HepG2 (cell line): ENCODE results near the gene ABHD17B. TPM values are rescaled to one million over a fixed set of nuclear protein-coding genes. Genes with fewer than 3 reads are reported as not detected.

ENCODE experiments used
- ATAC-seq: fragments of 200-7000 bp; cut with Tn5 transposase; 3 replicates; pipeline ENCODE4 v1.9.1; 2020; ENCODE audit warnings: mild to moderate bottlenecking, moderate library complexity
- BruUV-seq: library from RNA; stranded (reverse); fragments of 400-500 nt; replicated peaks from 2 replicates; lab custom pipeline; 2021; lab: Mats Ljungman, UMichigan
- CTCF ChIA-PET: fragments of 300-600 bp; formaldehyde crosslinking; extraction: SDS; loops from one replicate; lab custom pipeline; 2021; ENCODE audit warnings: low total read pairs, inconsistent platforms, low intra/inter-chr PET ratio; lab: Yijun Ruan, JAX
- POLR2A ChIA-PET: fragments of 350-600 bp; sonication (Branson Sonifier 250); formaldehyde crosslinking; loops from one replicate; lab custom pipeline; 2020; ENCODE audit warnings: antibody characterized with exemption, inconsistent platforms; lab: Yijun Ruan, JAX
- DNase-seq: peaks from one replicate; pipeline ENCODE4 v3.0.0-alpha.2; 2015; ENCODE audit warnings: low spot score
- FAIRE-seq: peaks from 3 replicates; lab custom pipeline; 2011; peaks lifted over from hg19 to GRCh38; lab: Jason Lieb, UNC
- H2AFZ ChIP-seq: one replicate; pipeline ENCODE4 v1.6.1; 2011; ENCODE audit warnings: low read length, inconsistent platforms
- H3K27ac ChIP-seq: fragments of 300-600 bp; 3 replicates; pipeline ENCODE4 v1.8.0; 2011; ENCODE audit warnings: mixed run types, mild to moderate bottlenecking, mixed read lengths, low read length, inconsistent platforms; ENCODE audit not compliant: insufficient read depth; ENCODE audit errors: extremely low read length
- H3K27me3 ChIP-seq, 2 experiments: fragments of 200-600 bp in 1 of 2; 2 replicates in 1 of 2; 3 replicates in 1 of 2; pipeline versions ENCODE4 v1.6.0 to v1.8.0; 2011; ENCODE audit warnings: low read length in 2 of 2, mild to moderate bottlenecking in 2 of 2, moderate library complexity in 2 of 2, inconsistent platforms in 1 of 2; ENCODE audit not compliant: insufficient read depth in 2 of 2, control insufficient read depth in 1 of 2
- H3K36me3 ChIP-seq, 2 experiments: fragments of 200-600 bp in 1 of 2; replicated peaks in 1 of 2; 2 replicates in 1 of 2; 3 replicates in 1 of 2; pipeline versions ENCODE4 v1.5.1 to v1.8.0; 2011; ENCODE audit warnings: low read length in 2 of 2, inconsistent platforms in 1 of 2; ENCODE audit not compliant: insufficient read depth in 2 of 2, control insufficient read depth in 1 of 2
- H3K4me1 ChIP-seq: 2 replicates; pipeline ENCODE4 v1.5.1; 2012; ENCODE audit warnings: low read length, inconsistent platforms; ENCODE audit not compliant: insufficient read depth
- H3K4me2 ChIP-seq: 2 replicates; pipeline ENCODE4 v1.6.0; 2011; ENCODE audit warnings: low read depth, low read length, inconsistent platforms
- H3K4me3 ChIP-seq, 3 experiments: fragments of 200-600 bp in 1 of 3; sonication (generic), shearing (Covaris generic) in 1 of 3; replicated peaks in 1 of 3; 2 replicates each; pipeline ENCODE4 v1.5.1; 2011 to 2016; ENCODE audit warnings: low read length in 3 of 3, inconsistent platforms in 2 of 3, low read depth in 2 of 3, mild to moderate bottlenecking in 2 of 3, control low read depth in 1 of 3, mixed read lengths in 1 of 3; ENCODE audit not compliant: insufficient read depth in 1 of 3
- H3K79me2 ChIP-seq: one replicate; pipeline ENCODE4 v1.6.1; 2011; ENCODE audit warnings: low read length, inconsistent platforms; ENCODE audit not compliant: insufficient read depth
- H3K9ac ChIP-seq: 2 replicates; pipeline ENCODE4 v1.6.0; 2011; ENCODE audit warnings: mild to moderate bottlenecking, low read depth, low read length, inconsistent platforms; ENCODE audit not compliant: insufficient read depth
- H3K9me3 ChIP-seq: 2 replicates; pipeline ENCODE4 v1.5.1; 2012; ENCODE audit warnings: mild to moderate bottlenecking, low read length
- H4K20me1 ChIP-seq: 2 replicates; pipeline ENCODE4 v1.6.0; 2011; ENCODE audit warnings: inconsistent platforms, mild to moderate bottlenecking, low read length, moderate library complexity; ENCODE audit not compliant: insufficient read depth
- EEA1 ChIP-seq: sonication (generic); formaldehyde crosslinking; IDR thresholded peaks from 2 replicates; pipeline ENCODE4 v1.5.1; 2020; ENCODE audit warnings: mild to moderate bottlenecking, missing genetic modification reagents, borderline replicate concordance
- ELF4 ChIP-seq: sonication (generic); formaldehyde crosslinking; IDR thresholded peaks from 2 replicates; pipeline ENCODE4 v1.5.0; 2020; ENCODE audit warnings: missing genetic modification reagents, mild to moderate bottlenecking, moderate library complexity, borderline replicate concordance
- REPIN1 ChIP-seq: sonication (generic); formaldehyde crosslinking; IDR thresholded peaks from 2 replicates; pipeline ENCODE4 v1.8.0; 2022; ENCODE audit warnings: missing genetic modification reagents, low read depth, mild to moderate bottlenecking, borderline replicate concordance
- RXRA ChIP-seq: sonication (generic); formaldehyde crosslinking; IDR thresholded peaks from 2 replicates; pipeline ENCODE4 v1.5.1; 2020; ENCODE audit warnings: missing genetic modification reagents
- SNRNP70 ChIP-seq: fragments of 200-400 bp; formaldehyde crosslinking; IDR thresholded peaks from 2 replicates; pipeline ENCODE4 v1.6.1; 2017; ENCODE audit warnings: mild to moderate bottlenecking, low read depth, low read length, moderate library complexity
- SPEN ChIP-seq: sonication (generic); formaldehyde crosslinking; IDR thresholded peaks from 2 replicates; pipeline ENCODE4 v1.5.1; 2020; ENCODE audit warnings: low read depth, mild to moderate bottlenecking, missing genetic modification reagents
- TAF1 ChIP-seq: sonication (generic); formaldehyde crosslinking; IDR thresholded peaks from 2 replicates; pipeline ENCODE4 v1.4.0; 2020; ENCODE audit warnings: missing genetic modification reagents
- ZNF337 ChIP-seq: sonication (generic); formaldehyde crosslinking; IDR thresholded peaks from 2 replicates; pipeline ENCODE4 v1.5.1; 2020; ENCODE audit warnings: missing genetic modification reagents, low read depth, mild to moderate bottlenecking, borderline replicate concordance
- ZNF446 ChIP-seq: sonication (generic); formaldehyde crosslinking; IDR thresholded peaks from 2 replicates; pipeline ENCODE4 v1.5.0; 2020; ENCODE audit warnings: mild to moderate bottlenecking, missing genetic modification reagents
- ZNF530 ChIP-seq: sonication (generic); formaldehyde crosslinking; IDR thresholded peaks from 2 replicates; pipeline ENCODE4 v1.5.0; 2020; ENCODE audit warnings: low read depth, mild to moderate bottlenecking, missing genetic modification reagents
- ZNF724P ChIP-seq: sonication (generic); formaldehyde crosslinking; IDR thresholded peaks from 2 replicates; pipeline ENCODE4 v1.8.0; 2022; ENCODE audit warnings: missing genetic modification reagents, borderline replicate concordance
- ZNF790 ChIP-seq: sonication (generic); formaldehyde crosslinking; IDR thresholded peaks from 2 replicates; pipeline ENCODE4 v1.8.0; 2022; ENCODE audit warnings: missing genetic modification reagents, mild to moderate bottlenecking, borderline replicate concordance
- WGBS: methylation state at CpG from one replicate; pipeline ENCODE4 v1.1.6; 2017; ENCODE audit warnings: low lambda C conversion rate; 5-methylcytosine and 5-hydroxymethylcytosine counted together
- in situ Hi-C: cut with HindIII; loops from 2 replicates; pipeline ENCODE4 v1.10.0; 2017; ENCODE audit warnings: low pct_unique_long_range_greater_than_20kb; ENCODE audit not compliant: extremely low pct_ligation_motif_present
- intact Hi-C: fragments of 100-400 bp; cut with micrococcal nuclease; formaldehyde crosslinking; loops from one replicate; pipeline ENCODE4 v1.10.0; 2022; ENCODE audit not compliant: unreplicated experiment
- polyA plus RNA-seq, 8 experiments: library from polyadenylated mRNA; depleted of rRNA in 3 of 8; stranded (reverse) in 7 of 8; unstranded in 1 of 8; fragments of >200 nt; fragmentation: Illumina TruSeq in 4 of 8; extraction: Trizol in 4 of 8; gene quantifications; 2 replicates each; pipeline versions ENCODE4 v1.2.1 to v1.2.3, GENCODE V29; 2011 to 2016; ENCODE audit warnings: low read depth in 4 of 8, missing spikeins in 1 of 8, mixed read lengths in 1 of 8; ENCODE audit not compliant: insufficient read depth in 1 of 8
- total RNA-seq, 5 experiments: library from RNA; depleted of rRNA; stranded (reverse); fragments of >200 nt; fragmentation: Illumina TruSeq; extraction: Trizol; gene quantifications; 2 replicates each; pipeline ENCODE4 v1.2.3, GENCODE V29; 2016; ENCODE audit warnings: low read depth in 1 of 5
- TF ChIP-seq, protein P1 (sequence below): sonication (generic); formaldehyde crosslinking; conservative IDR thresholded peaks from 2 replicates; pipeline ENCODE4 v1.4.0; 2020; ENCODE audit warnings: missing genetic modification reagents
- TF ChIP-seq, protein P2 (sequence below): sonication (generic); formaldehyde crosslinking; IDR thresholded peaks from 2 replicates; pipeline ENCODE4 v1.5.0; 2020; ENCODE audit warnings: mild to moderate bottlenecking, missing genetic modification reagents, borderline replicate concordance

The ABHD17B gene
- total and polyA plus RNA-seq, 2 of the 13 experiments (the other 11 are each of a cell fraction or from before 2014, with no cell fraction given) = 11.3 to 22.0 TPM

DNA sequence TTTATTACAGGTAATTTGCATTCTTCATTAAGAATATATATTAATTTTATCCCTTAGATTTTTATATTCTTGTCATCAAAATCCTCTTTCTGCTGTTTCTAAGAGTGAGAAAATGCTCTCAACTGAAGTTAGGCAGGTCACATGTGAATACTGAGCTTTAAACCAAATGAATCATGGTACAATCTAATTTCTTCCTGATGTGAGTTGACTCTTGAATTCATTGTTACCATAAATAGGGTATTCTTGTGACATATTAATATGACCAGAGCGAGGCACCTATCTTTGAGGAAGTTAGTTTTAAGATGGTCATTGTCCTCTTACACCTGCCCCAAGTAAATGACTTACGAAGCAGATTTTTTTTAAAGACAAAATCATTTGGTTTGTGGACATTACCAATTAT, 17.8 kb upstream of the ABHD17B start:
- CTCF ChIA-PET = no interaction called here
- BruUV-seq = no TSS peak
- intact Hi-C loops = no loop called here
- H3K27me3 ChIP-seq = no peaks in the 10 kb centered on the region
- 0 out of 5 replicates have a peak, but pooled peaks cover 0 to 3% of the 10 kb centered on the region in 2 experiments for H3K36me3 ChIP-seq
- no peak for DNase-seq
- FAIRE-seq = no peak
- in situ Hi-C loops = no loop called here
- WGBS = 96% methylated on average over 2 of the region's 2 CpGs
- POLR2A ChIA-PET = no interaction called here
- no peak for ATAC-seq
- H3K79me2 ChIP-seq = peaks cover 31% of the 10 kb centered on the region
- H2AFZ ChIP-seq = no peak overlapping the region
- no peaks in the 10 kb centered on the region for H3K9me3 ChIP-seq
- H4K20me1 ChIP-seq = no peaks in the 10 kb centered on the region
- H3K4me3 ChIP-seq = no peak overlapping the region
- H3K9ac ChIP-seq = no peak overlapping the region
- no peak overlapping the region for H3K4me2 ChIP-seq
- H3K27ac ChIP-seq = no peak overlapping the region
- TF ChIP-seq ELF4 (CRISPR knock-in tag) (no peak), TAF1 (CRISPR knock-in tag) (no peak), SPEN (CRISPR knock-in tag) (no peak), REPIN1 (CRISPR knock-in tag) (no peak)
- TF ChIP-seq, all 625 proteins: peak for 0
- H3K4me1 ChIP-seq = peaks cover 35% of the 10 kb centered on the region

DNA sequence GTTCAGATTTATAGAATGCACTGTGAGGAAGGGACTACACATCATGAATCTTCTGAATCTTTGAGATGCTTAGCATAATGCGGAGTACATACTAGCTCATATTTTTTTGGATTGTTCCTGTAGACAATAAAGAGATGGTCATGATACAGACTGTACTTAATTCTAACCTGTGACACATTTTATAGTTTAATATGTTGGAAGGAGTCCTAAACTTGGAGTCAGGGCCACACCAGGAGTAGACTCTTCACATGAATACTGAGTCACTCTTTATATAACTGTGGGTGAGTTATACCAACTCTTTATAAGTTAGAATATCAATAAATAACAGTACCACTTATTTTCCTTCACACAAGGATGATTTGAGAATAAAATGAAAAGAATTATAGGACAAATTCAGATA, 17.4 kb upstream of the ABHD17B start:
- H4K20me1 ChIP-seq = no peaks in the 10 kb centered on the region
- ATAC-seq (no peak), FAIRE-seq (no peak), DNase-seq (no peak)
- H3K27me3 ChIP-seq = no peaks in the 10 kb centered on the region
- no peak overlapping the region for H3K4me2 ChIP-seq
- no peak overlapping the region for H3K4me3 ChIP-seq
- no TSS peak for BruUV-seq
- H3K79me2 ChIP-seq = peaks cover 31% of the 10 kb centered on the region
- H2AFZ ChIP-seq = no peak overlapping the region
- ChIA-PET CTCF (no interaction called here), POLR2A (interaction anchor here (0.7 kb wide), 1 partner anchor 243 kb away, joined by 3 read pairs; no protein-coding TSS in a partner anchor)
- H3K36me3 ChIP-seq = peaks cover 0 to 3% of the 10 kb centered on the region in 2 experiments; a peak in 1 of 5 replicates
- no peak overlapping the region for H3K9ac ChIP-seq
- no peak overlapping the region for H3K27ac ChIP-seq
- in situ Hi-C loops (no loop called here), intact Hi-C loops (no loop called here)
- WGBS = 97% methylated on average over 1 of the region's 1 CpG
- no peaks in the 10 kb centered on the region for H3K9me3 ChIP-seq
- H3K4me1 ChIP-seq = peaks cover 35% of the 10 kb centered on the region
- TF ChIP-seq RXRA (CRISPR knock-in tag) = no peak
- TF ChIP-seq EEA1 (CRISPR knock-in tag) = no peak
- TF ChIP-seq, protein P1, sequence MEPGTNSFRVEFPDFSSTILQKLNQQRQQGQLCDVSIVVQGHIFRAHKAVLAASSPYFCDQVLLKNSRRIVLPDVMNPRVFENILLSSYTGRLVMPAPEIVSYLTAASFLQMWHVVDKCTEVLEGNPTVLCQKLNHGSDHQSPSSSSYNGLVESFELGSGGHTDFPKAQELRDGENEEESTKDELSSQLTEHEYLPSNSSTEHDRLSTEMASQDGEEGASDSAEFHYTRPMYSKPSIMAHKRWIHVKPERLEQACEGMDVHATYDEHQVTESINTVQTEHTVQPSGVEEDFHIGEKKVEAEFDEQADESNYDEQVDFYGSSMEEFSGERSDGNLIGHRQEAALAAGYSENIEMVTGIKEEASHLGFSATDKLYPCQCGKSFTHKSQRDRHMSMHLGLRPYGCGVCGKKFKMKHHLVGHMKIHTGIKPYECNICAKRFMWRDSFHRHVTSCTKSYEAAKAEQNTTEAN (CRISPR knock-in tag) = no peak
- no peak for TF ChIP-seq ZNF446 (CRISPR knock-in tag)
- TF ChIP-seq, protein P2, sequence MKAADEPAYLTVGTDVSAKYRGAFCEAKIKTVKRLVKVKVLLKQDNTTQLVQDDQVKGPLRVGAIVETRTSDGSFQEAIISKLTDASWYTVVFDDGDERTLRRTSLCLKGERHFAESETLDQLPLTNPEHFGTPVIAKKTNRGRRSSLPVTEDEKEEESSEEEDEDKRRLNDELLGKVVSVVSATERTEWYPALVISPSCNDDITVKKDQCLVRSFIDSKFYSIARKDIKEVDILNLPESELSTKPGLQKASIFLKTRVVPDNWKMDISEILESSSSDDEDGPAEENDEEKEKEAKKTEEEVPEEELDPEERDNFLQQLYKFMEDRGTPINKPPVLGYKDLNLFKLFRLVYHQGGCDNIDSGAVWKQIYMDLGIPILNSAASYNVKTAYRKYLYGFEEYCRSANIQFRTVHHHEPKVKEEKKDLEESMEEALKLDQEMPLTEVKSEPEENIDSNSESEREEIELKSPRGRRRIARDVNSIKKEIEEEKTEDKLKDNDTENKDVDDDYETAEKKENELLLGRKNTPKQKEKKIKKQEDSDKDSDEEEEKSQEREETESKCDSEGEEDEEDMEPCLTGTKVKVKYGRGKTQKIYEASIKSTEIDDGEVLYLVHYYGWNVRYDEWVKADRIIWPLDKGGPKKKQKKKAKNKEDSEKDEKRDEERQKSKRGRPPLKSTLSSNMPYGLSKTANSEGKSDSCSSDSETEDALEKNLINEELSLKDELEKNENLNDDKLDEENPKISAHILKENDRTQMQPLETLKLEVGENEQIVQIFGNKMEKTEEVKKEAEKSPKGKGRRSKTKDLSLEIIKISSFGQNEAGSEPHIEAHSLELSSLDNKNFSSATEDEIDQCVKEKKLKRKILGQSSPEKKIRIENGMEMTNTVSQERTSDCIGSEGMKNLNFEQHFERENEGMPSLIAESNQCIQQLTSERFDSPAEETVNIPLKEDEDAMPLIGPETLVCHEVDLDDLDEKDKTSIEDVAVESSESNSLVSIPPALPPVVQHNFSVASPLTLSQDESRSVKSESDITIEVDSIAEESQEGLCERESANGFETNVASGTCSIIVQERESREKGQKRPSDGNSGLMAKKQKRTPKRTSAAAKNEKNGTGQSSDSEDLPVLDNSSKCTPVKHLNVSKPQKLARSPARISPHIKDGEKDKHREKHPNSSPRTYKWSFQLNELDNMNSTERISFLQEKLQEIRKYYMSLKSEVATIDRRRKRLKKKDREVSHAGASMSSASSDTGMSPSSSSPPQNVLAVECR (CRISPR knock-in tag) = no peak
- TF ChIP-seq ZNF337 = no peak
- TF ChIP-seq ZNF790 (CRISPR knock-in tag) = no peak
- no peak for TF ChIP-seq ZNF724P
- TF ChIP-seq SNRNP70 = no peak
- TF ChIP-seq ZNF530 (CRISPR knock-in tag) = no peak
